ENCODE results near the gene SUPT5H.

DNA sequence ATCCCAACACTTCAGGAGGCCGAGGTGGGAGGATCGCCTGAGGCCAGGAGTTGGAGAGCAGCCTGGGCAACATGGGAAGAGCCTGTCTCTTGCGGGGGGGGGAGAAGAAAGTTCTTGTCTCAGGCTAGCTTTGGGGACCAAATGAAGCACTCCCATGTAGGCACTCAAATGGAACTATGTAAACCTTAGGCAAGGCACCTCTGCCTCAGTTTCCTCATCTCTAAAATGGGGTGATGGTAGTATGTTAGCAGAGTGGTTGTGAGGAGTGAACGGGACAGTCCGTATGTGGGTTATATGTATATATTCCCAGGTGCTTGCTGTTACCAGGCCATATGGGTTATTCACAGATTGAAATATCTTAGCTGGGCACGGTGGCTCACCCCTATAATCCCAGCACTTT lies 46.8 kb downstream of the SUPT5H start:
- TF ChIP-seq, protein P1, sequence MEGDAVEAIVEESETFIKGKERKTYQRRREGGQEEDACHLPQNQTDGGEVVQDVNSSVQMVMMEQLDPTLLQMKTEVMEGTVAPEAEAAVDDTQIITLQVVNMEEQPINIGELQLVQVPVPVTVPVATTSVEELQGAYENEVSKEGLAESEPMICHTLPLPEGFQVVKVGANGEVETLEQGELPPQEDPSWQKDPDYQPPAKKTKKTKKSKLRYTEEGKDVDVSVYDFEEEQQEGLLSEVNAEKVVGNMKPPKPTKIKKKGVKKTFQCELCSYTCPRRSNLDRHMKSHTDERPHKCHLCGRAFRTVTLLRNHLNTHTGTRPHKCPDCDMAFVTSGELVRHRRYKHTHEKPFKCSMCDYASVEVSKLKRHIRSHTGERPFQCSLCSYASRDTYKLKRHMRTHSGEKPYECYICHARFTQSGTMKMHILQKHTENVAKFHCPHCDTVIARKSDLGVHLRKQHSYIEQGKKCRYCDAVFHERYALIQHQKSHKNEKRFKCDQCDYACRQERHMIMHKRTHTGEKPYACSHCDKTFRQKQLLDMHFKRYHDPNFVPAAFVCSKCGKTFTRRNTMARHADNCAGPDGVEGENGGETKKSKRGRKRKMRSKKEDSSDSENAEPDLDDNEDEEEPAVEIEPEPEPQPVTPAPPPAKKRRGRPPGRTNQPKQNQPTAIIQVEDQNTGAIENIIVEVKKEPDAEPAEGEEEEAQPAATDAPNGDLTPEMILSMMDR (IDR thresholded peaks at IDR 0.05; ENCODE audit: borderline replicate concordance, extremely low read depth, low read length, poor library complexity, severe bottlenecking) = no peak
- TF ChIP-seq EZH2 (IDR thresholded peaks at IDR 0.05; ENCODE audit: borderline replicate concordance, low read depth, low read length, severe bottlenecking) = no peak
